ENCODE measurements around the gene DHFR2.
A peak's percentile ranks its signal among the peaks of the same experiment; 100 is the strongest.

Gene DHFR2

DNA sequence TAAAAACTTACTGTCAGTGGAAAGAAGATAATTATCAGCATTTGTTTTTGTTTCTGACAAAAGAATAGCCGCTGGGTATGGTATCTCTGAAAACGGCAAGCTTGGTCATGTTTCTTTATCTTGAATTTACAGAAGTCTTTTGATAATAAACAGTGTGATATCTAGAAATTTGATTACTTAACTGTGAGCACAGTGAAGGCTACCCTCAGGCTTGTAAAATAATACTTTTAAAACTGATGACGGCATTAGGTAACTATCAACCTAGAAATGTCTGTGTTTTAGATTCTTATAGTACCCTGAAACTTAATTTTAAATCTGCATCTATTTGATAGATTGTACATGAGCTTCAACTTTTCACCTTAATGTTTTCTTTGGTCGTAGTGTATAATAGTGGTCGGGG lies 43.6 kb upstream of the DHFR2 start (continued):
- TF ChIP-seq ZNF510 (tag by site-specific recombination; IDR thresholded peaks at IDR 0.05; ENCODE audit: insufficient replicate concordance) = peak; percentile 11
- TF ChIP-seq, protein P1, sequence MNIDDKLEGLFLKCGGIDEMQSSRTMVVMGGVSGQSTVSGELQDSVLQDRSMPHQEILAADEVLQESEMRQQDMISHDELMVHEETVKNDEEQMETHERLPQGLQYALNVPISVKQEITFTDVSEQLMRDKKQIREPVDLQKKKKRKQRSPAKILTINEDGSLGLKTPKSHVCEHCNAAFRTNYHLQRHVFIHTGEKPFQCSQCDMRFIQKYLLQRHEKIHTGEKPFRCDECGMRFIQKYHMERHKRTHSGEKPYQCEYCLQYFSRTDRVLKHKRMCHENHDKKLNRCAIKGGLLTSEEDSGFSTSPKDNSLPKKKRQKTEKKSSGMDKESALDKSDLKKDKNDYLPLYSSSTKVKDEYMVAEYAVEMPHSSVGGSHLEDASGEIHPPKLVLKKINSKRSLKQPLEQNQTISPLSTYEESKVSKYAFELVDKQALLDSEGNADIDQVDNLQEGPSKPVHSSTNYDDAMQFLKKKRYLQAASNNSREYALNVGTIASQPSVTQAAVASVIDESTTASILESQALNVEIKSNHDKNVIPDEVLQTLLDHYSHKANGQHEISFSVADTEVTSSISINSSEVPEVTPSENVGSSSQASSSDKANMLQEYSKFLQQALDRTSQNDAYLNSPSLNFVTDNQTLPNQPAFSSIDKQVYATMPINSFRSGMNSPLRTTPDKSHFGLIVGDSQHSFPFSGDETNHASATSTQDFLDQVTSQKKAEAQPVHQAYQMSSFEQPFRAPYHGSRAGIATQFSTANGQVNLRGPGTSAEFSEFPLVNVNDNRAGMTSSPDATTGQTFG (tag by site-specific recombination; IDR thresholded peaks at IDR 0.05; ENCODE audit: borderline replicate concordance) = no peak
- peak; percentile 85 for TF ChIP-seq ZSCAN30 (tag by site-specific recombination; IDR thresholded peaks at IDR 0.05)
- TF ChIP-seq ZNF560 (tag by site-specific recombination; IDR thresholded peaks at IDR 0.05; ENCODE audit: borderline replicate concordance) = no peak
- TF ChIP-seq, protein P2, sequence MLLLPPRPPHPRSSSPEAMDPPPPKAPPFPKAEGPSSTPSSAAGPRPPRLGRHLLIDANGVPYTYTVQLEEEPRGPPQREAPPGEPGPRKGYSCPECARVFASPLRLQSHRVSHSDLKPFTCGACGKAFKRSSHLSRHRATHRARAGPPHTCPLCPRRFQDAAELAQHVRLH (tag by site-specific recombination; IDR thresholded peaks at IDR 0.05) = peak; percentile 24; the same call in 1 of the 2 replicates
- TF ChIP-seq ZNF112 (tag by site-specific recombination; IDR thresholded peaks at IDR 0.05) = no peak
- TF ChIP-seq, protein P3, sequence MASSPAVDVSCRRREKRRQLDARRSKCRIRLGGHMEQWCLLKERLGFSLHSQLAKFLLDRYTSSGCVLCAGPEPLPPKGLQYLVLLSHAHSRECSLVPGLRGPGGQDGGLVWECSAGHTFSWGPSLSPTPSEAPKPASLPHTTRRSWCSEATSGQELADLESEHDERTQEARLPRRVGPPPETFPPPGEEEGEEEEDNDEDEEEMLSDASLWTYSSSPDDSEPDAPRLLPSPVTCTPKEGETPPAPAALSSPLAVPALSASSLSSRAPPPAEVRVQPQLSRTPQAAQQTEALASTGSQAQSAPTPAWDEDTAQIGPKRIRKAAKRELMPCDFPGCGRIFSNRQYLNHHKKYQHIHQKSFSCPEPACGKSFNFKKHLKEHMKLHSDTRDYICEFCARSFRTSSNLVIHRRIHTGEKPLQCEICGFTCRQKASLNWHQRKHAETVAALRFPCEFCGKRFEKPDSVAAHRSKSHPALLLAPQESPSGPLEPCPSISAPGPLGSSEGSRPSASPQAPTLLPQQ (tag by site-specific recombination; IDR thresholded peaks at IDR 0.05) = 0 out of 2 replicates have a peak, but pooled peaks have one; percentile 13
- TF ChIP-seq, protein P4, sequence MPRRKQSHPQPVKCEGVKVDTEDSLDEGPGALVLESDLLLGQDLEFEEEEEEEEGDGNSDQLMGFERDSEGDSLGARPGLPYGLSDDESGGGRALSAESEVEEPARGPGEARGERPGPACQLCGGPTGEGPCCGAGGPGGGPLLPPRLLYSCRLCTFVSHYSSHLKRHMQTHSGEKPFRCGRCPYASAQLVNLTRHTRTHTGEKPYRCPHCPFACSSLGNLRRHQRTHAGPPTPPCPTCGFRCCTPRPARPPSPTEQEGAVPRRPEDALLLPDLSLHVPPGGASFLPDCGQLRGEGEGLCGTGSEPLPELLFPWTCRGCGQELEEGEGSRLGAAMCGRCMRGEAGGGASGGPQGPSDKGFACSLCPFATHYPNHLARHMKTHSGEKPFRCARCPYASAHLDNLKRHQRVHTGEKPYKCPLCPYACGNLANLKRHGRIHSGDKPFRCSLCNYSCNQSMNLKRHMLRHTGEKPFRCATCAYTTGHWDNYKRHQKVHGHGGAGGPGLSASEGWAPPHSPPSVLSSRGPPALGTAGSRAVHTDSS (tag by site-specific recombination; IDR thresholded peaks at IDR 0.05) = no peak
- TF ChIP-seq ZNF423 (tag by site-specific recombination; IDR thresholded peaks at IDR 0.05) = no peak
- no peak for TF ChIP-seq ZFHX2 (tag by site-specific recombination; conservative IDR thresholded peaks at IDR 0.05)
- TF ChIP-seq, protein P5, sequence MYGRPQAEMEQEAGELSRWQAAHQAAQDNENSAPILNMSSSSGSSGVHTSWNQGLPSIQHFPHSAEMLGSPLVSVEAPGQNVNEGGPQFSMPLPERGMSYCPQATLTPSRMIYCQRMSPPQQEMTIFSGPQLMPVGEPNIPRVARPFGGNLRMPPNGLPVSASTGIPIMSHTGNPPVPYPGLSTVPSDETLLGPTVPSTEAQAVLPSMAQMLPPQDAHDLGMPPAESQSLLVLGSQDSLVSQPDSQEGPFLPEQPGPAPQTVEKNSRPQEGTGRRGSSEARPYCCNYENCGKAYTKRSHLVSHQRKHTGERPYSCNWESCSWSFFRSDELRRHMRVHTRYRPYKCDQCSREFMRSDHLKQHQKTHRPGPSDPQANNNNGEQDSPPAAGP (tag by site-specific recombination; IDR thresholded peaks at IDR 0.05) = no peak
- TF ChIP-seq ZEB2 (tag by site-specific recombination; IDR thresholded peaks at IDR 0.05) = 0 out of 2 replicates have a peak, but pooled peaks have one; percentile 25
- TF ChIP-seq TCF7L2 (IDR thresholded peaks at IDR 0.05; ENCODE audit: borderline replicate concordance, low read depth, low read length) = peak; percentile 77; the same call in 1 of the 2 replicates
- no peak for TF ChIP-seq ZNF266 (tag by site-specific recombination; IDR thresholded peaks at IDR 0.05; ENCODE audit: low read depth)
- TF ChIP-seq, protein P6, sequence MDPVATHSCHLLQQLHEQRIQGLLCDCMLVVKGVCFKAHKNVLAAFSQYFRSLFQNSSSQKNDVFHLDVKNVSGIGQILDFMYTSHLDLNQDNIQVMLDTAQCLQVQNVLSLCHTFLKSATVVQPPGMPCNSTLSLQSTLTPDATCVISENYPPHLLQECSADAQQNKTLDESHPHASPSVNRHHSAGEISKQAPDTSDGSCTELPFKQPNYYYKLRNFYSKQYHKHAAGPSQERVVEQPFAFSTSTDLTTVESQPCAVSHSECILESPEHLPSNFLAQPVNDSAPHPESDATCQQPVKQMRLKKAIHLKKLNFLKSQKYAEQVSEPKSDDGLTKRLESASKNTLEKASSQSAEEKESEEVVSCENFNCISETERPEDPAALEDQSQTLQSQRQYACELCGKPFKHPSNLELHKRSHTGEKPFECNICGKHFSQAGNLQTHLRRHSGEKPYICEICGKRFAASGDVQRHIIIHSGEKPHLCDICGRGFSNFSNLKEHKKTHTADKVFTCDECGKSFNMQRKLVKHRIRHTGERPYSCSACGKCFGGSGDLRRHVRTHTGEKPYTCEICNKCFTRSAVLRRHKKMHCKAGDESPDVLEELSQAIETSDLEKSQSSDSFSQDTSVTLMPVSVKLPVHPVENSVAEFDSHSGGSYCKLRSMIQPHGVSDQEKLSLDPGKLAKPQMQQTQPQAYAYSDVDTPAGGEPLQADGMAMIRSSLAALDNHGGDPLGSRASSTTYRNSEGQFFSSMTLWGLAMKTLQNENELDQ (tag by site-specific recombination; IDR thresholded peaks at IDR 0.05; ENCODE audit: low read depth) = no peak
- no peak for TF ChIP-seq ZNF132 (tag by site-specific recombination; IDR thresholded peaks at IDR 0.05; ENCODE audit: borderline replicate concordance)
- no peak for TF ChIP-seq ZNF274 (IDR thresholded peaks at IDR 0.05; ENCODE audit: low read length)
- TF ChIP-seq ZNF274 (tag by site-specific recombination; IDR thresholded peaks at IDR 0.05; ENCODE audit: borderline replicate concordance) = no peak
- TF ChIP-seq OVOL3 (tag by site-specific recombination; IDR thresholded peaks at IDR 0.05) = peak; percentile 70; the same call in 1 of the 2 replicates
- TF ChIP-seq, protein P7, sequence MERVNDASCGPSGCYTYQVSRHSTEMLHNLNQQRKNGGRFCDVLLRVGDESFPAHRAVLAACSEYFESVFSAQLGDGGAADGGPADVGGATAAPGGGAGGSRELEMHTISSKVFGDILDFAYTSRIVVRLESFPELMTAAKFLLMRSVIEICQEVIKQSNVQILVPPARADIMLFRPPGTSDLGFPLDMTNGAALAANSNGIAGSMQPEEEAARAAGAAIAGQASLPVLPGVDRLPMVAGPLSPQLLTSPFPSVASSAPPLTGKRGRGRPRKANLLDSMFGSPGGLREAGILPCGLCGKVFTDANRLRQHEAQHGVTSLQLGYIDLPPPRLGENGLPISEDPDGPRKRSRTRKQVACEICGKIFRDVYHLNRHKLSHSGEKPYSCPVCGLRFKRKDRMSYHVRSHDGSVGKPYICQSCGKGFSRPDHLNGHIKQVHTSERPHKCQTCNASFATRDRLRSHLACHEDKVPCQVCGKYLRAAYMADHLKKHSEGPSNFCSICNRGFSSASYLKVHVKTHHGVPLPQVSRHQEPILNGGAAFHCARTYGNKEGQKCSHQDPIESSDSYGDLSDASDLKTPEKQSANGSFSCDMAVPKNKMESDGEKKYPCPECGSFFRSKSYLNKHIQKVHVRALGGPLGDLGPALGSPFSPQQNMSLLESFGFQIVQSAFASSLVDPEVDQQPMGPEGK (tag by site-specific recombination; IDR thresholded peaks at IDR 0.05) = no peak
- TF ChIP-seq, protein P8, sequence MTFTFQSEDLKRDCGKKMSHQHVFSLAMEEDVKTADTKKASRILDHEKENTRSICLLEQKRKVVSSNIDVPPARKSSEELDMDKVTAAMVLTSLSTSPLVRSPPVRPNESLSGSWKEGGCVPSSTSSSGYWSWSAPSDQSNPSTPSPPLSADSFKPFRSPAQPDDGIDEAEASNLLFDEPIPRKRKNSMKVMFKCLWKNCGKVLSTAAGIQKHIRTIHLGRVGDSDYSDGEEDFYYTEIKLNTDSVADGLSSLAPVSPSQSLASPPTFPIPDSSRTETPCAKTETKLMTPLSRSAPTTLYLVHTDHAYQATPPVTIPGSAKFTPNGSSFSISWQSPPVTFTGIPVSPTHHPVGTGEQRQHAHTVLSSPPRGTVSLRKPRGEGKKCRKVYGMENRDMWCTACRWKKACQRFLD (tag by site-specific recombination; IDR thresholded peaks at IDR 0.05) = no peak
- no peak for TF ChIP-seq ZNF433 (tag by site-specific recombination; IDR thresholded peaks at IDR 0.05; ENCODE audit: low read depth)
- no peak for TF ChIP-seq ZNF155 (tag by site-specific recombination; IDR thresholded peaks at IDR 0.05)
- no peak for TF ChIP-seq SETDB1 (IDR thresholded peaks at IDR 0.05; ENCODE audit: insufficient read length, low read length)
- TF ChIP-seq GLIS1 (tag by site-specific recombination; IDR thresholded peaks at IDR 0.05) = no peak
- TF ChIP-seq ZNF623 (tag by site-specific recombination; IDR thresholded peaks at IDR 0.05) = no peak
- peak; percentile 17; the same call in 1 of the 2 replicates for TF ChIP-seq KLF8 (tag by site-specific recombination; IDR thresholded peaks at IDR 0.05)
- no peak for TF ChIP-seq KLF10 (tag by site-specific recombination; IDR thresholded peaks at IDR 0.05)

Measured in HEK293 (cell line).